Erythroblast (primary cell): ENCODE results near the gene LEFTY1.
A peak's percentile ranks its signal among the peaks of the same experiment; 100 is the strongest.

ENCODE experiments used
- DNase-seq, 2 experiments: peaks; one replicate each; lab custom pipeline; 2025; lab: John Stamatoyannopoulos, UW
- GATA1 ChIP-seq: IDR thresholded peaks from 2 replicates; pipeline ENCODE4 v1.6.1; 2011; ENCODE audit warnings: low read depth, mild to moderate bottlenecking, control low read depth, low read length, moderate library complexity
- POLR2A ChIP-seq: IDR thresholded peaks from 2 replicates; pipeline ENCODE4 v1.6.1; 2011; ENCODE audit warnings: mild to moderate bottlenecking, low read length

The LEFTY1 gene

GRCh38 chr1:225887030-225887314 is 2.0 kb downstream of the LEFTY1 start:
- TF ChIP-seq GATA1 (no peak), POLR2A (no peak)
- DNase-seq: no peak

- TF ChIP-seq GATA1 (no peak), POLR2A (no peak)
Observed at GRCh38 chr1:225886159-225887029, 2.6 kb downstream of the LEFTY1 start.

GRCh38 chr1:225885336-225885735 is 3.6 kb downstream of the LEFTY1 start:
- TF ChIP-seq GATA1 (no peak), POLR2A (no peak)

More at GRCh38 chr1:225886159-225887029, 2.6 kb downstream of the LEFTY1 start:
- no peak for DNase-seq

GRCh38 chr1:225883616-225884265 is 5.2 kb downstream of the LEFTY1 start:
- TF ChIP-seq GATA1 (no peak), POLR2A (no peak)
- DNase-seq: no peak

More at GRCh38 chr1:225885336-225885735, 3.6 kb downstream of the LEFTY1 start:
- DNase-seq: no peak

GRCh38 chr1:225882694-225883615 is 6.0 kb downstream of the LEFTY1 start:
- DNase-seq: peak; percentile 61 to 75
- TF ChIP-seq GATA1: no peak
- no peak for TF ChIP-seq POLR2A

GRCh38 chr1:225881959-225882693 is 6.8 kb downstream of the LEFTY1 start, which contains the start of gene TMEM63A:
Gene TMEM63A, minus strand, starts transcription at chr1:225882380. Its CDS starts 4,800 bp downstream, at chr1:225877580.
- TF ChIP-seq GATA1: no peak
- TF ChIP-seq POLR2A: peak; percentile 62
- peak; percentile 92 to 95 for DNase-seq

GRCh38 chr1:225881081-225881958 is 7.6 kb downstream of the LEFTY1 start:
- peak; percentile 49 to 51 for DNase-seq

GRCh38 chr1:225880636-225881035 is 8.3 kb downstream of the LEFTY1 start:
- DNase-seq: peak in 1 of 2 experiments; percentile 38
- TF ChIP-seq GATA1 (no peak), POLR2A (no peak)

More at GRCh38 chr1:225881081-225881958, 7.6 kb downstream of the LEFTY1 start:
- TF ChIP-seq POLR2A: no peak
- no peak for TF ChIP-seq GATA1

GRCh38 chr1:225880222-225880588 is 8.7 kb downstream of the LEFTY1 start:
- no peak for TF ChIP-seq POLR2A
- TF ChIP-seq GATA1: no peak
- DNase-seq: no peak

- TF ChIP-seq GATA1: no peak
- no peak for TF ChIP-seq POLR2A
- DNase-seq: peak; percentile 44 to 45
Observed at GRCh38 chr1:225879521-225880221, 9.3 kb downstream of the LEFTY1 start.

- no peak for TF ChIP-seq POLR2A
- TF ChIP-seq GATA1: no peak
- no peak for DNase-seq
Observed at GRCh38 chr1:225878282-225878681, 10.7 kb downstream of the LEFTY1 start.
